H9 (cell line): ENCODE data around the gene KRT8. TPM values are rescaled to one million over a fixed set of nuclear protein-coding genes. Genes with fewer than 3 reads are reported as not detected.

Experiments
- DNase-seq: peaks from one replicate; pipeline ENCODE4 v3.0.0-alpha.2; 2017
- H2AFZ ChIP-seq: one replicate; pipeline ENCODE4 v1.6.1; 2013; ENCODE audit warnings: mild to moderate bottlenecking, low read length, control low read depth, moderate library complexity
- H2AK5ac ChIP-seq: 2 replicates; pipeline ENCODE4 v1.6.1; 2013; ENCODE audit warnings: low read length, control low read depth, mixed read lengths; ENCODE audit not compliant: insufficient read length
- H2BK120ac ChIP-seq: one replicate; pipeline ENCODE4 v1.6.1; 2013; ENCODE audit warnings: low read depth, mild to moderate bottlenecking, low read length, control low read depth, inconsistent platforms; ENCODE audit not compliant: poor library complexity, severe bottlenecking
- H2BK12ac ChIP-seq: 2 replicates; pipeline ENCODE4 v1.6.1; 2013; ENCODE audit warnings: low read length, control low read depth, mixed read lengths, low read depth; ENCODE audit not compliant: insufficient read length
- H2BK15ac ChIP-seq: 2 replicates; pipeline ENCODE4 v1.6.1; 2013; ENCODE audit warnings: low read depth, low read length, control low read depth
- H2BK20ac ChIP-seq: one replicate; pipeline ENCODE4 v1.6.1; 2013; ENCODE audit warnings: low read depth, mild to moderate bottlenecking, low read length, control low read depth, inconsistent platforms; ENCODE audit not compliant: poor library complexity, severe bottlenecking
- H2BK5ac ChIP-seq: 2 replicates; pipeline ENCODE4 v1.6.1; 2013; ENCODE audit warnings: low read length, control low read depth, mixed read lengths; ENCODE audit not compliant: insufficient read length
- H3K14ac ChIP-seq: 2 replicates; pipeline ENCODE4 v1.6.1; 2013; ENCODE audit warnings: low read length, control low read depth; ENCODE audit not compliant: insufficient read depth
- H3K18ac ChIP-seq: 2 replicates; pipeline ENCODE4 v1.6.1; 2013; ENCODE audit warnings: low read depth, mild to moderate bottlenecking, mixed read lengths, low read length, control low read depth; ENCODE audit not compliant: insufficient read length
- H3K23ac ChIP-seq: 2 replicates; pipeline ENCODE4 v1.6.1; 2013; ENCODE audit warnings: low read length, control low read depth, mixed read lengths, low read depth; ENCODE audit not compliant: insufficient read length
- H3K23me2 ChIP-seq: 2 replicates; pipeline ENCODE4 v1.6.1; 2013; ENCODE audit warnings: low read depth, mild to moderate bottlenecking, mixed read lengths, low read length, control low read depth; ENCODE audit not compliant: insufficient read length, poor library complexity, severe bottlenecking
- H3K27ac ChIP-seq: 2 replicates; pipeline ENCODE4 v1.5.1; 2013; ENCODE audit warnings: low read length, control low read depth, mixed read lengths, low read depth; ENCODE audit not compliant: insufficient read length
- H3K27me3 ChIP-seq: 2 replicates; pipeline ENCODE4 v1.6.1; 2013; ENCODE audit warnings: low read length, control low read depth, inconsistent platforms; ENCODE audit not compliant: insufficient read depth
- H3K4ac ChIP-seq: 2 replicates; pipeline ENCODE4 v1.6.1; 2013; ENCODE audit warnings: low read depth, mild to moderate bottlenecking, control low read depth, inconsistent platforms, low read length, moderate library complexity
- H3K4me1 ChIP-seq: 2 replicates; pipeline ENCODE4 v1.6.1; 2013; ENCODE audit warnings: low read length, control low read depth, inconsistent platforms; ENCODE audit not compliant: insufficient read depth
- H3K4me2 ChIP-seq: 2 replicates; pipeline ENCODE4 v1.6.1; 2013; ENCODE audit warnings: low read length, control low read depth, mixed read lengths; ENCODE audit not compliant: insufficient read length, insufficient read depth
- H3K56ac ChIP-seq: 2 replicates; pipeline ENCODE4 v1.6.1; 2013; ENCODE audit warnings: low read depth, mild to moderate bottlenecking, mixed read lengths, low read length, control low read depth; ENCODE audit not compliant: insufficient read length
- H3K79me1 ChIP-seq: 2 replicates; pipeline ENCODE4 v1.6.1; 2013; ENCODE audit warnings: low read depth, mild to moderate bottlenecking, moderate library complexity, low read length, control low read depth, inconsistent platforms; ENCODE audit not compliant: insufficient read depth, poor library complexity, severe bottlenecking
- H3K79me2 ChIP-seq: 2 replicates; pipeline ENCODE4 v1.6.1; 2013; ENCODE audit warnings: low read length, control low read depth, inconsistent platforms; ENCODE audit not compliant: insufficient read depth
- H3K9ac ChIP-seq: 2 replicates; pipeline ENCODE4 v1.6.1; 2013; ENCODE audit warnings: low read length, control low read depth, mixed read lengths; ENCODE audit not compliant: insufficient read length; ENCODE audit errors: extremely low read depth
- H3K9me3 ChIP-seq: one replicate; pipeline ENCODE4 v1.6.1; 2013; ENCODE audit warnings: low read depth, low read length, inconsistent platforms; ENCODE audit not compliant: control insufficient read depth
- H3T11ph ChIP-seq: one replicate; pipeline ENCODE4 v1.6.1; 2013; ENCODE audit warnings: mild to moderate bottlenecking, low read length, control low read depth, inconsistent platforms
- H4K20me1 ChIP-seq: one replicate; pipeline ENCODE4 v1.6.1; 2013; ENCODE audit not compliant: control insufficient read depth, insufficient read length, insufficient read depth
- H4K5ac ChIP-seq: 2 replicates; pipeline ENCODE4 v1.6.1; 2013; ENCODE audit warnings: low read depth, mild to moderate bottlenecking, mixed read lengths, low read length, control low read depth; ENCODE audit not compliant: insufficient read length
- H4K8ac ChIP-seq: replicated peaks from 2 replicates; pipeline ENCODE4 v1.6.1; 2013; ENCODE audit warnings: low read length, control low read depth, mixed read lengths, low read depth; ENCODE audit not compliant: insufficient read length
- H4K91ac ChIP-seq: 2 replicates; pipeline ENCODE4 v1.6.1; 2013; ENCODE audit warnings: low read depth, mild to moderate bottlenecking, moderate library complexity, mixed read lengths, low read length, control low read depth; ENCODE audit not compliant: insufficient read length
- H3K27ac Mint-ChIP-seq, 3 experiments: 2 replicates in 2 of 3; 3 replicates in 1 of 3; pipeline ENCODE4 v1.8.0; 2020 to 2021; ENCODE audit warnings: mixed read lengths in 3 of 3, mild to moderate bottlenecking in 1 of 3, moderate library complexity in 1 of 3
- H3K27me3 Mint-ChIP-seq: 2 replicates; pipeline ENCODE4 v1.8.0; 2021; ENCODE audit warnings: low read depth, mild to moderate bottlenecking, moderate library complexity, mixed read lengths
- H3K36me3 Mint-ChIP-seq, 3 experiments: 2 replicates in 2 of 3; 3 replicates in 1 of 3; pipeline ENCODE4 v1.8.0; 2020 to 2021; ENCODE audit warnings: low read depth in 3 of 3, mixed read lengths in 3 of 3; ENCODE audit not compliant: insufficient read depth in 1 of 3
- H3K4me1 Mint-ChIP-seq, 2 experiments: 2 replicates each; pipeline ENCODE4 v1.8.0; 2020; ENCODE audit warnings: mixed read lengths in 2 of 2
- H3K4me3 Mint-ChIP-seq, 2 experiments: 2 replicates in 1 of 2; 3 replicates in 1 of 2; pipeline ENCODE4 v1.8.0; 2020 to 2021; ENCODE audit warnings: mild to moderate bottlenecking in 2 of 2, mixed read lengths in 2 of 2, moderate library complexity in 1 of 2
- H3K9me3 Mint-ChIP-seq, 2 experiments: 2 replicates in 1 of 2; 3 replicates in 1 of 2; pipeline ENCODE4 v1.8.0; 2020; ENCODE audit warnings: mild to moderate bottlenecking in 2 of 2, mixed read lengths in 2 of 2, moderate library complexity in 1 of 2
- WGBS: extraction: QIAGEN DNeasy Blood & Tissue Kit; methylation state at CpG from one replicate; pipeline ENCODE4 v1.1.7; 2013; ENCODE audit warnings: missing lambda C conversion rate, low lambda C conversion rate, mixed read lengths; ENCODE audit not compliant: insufficient read length; ENCODE audit errors: extremely low coverage; 5-methylcytosine and 5-hydroxymethylcytosine counted together
- total RNA-seq: library from RNA; stranded (reverse); gene quantifications from 2 replicates; pipeline ENCODE4 v1.2.1, GENCODE V29; 2021
- TF ChIP-seq, protein P1 (sequence below): fragments of 200-600 bp; sonication (generic); conservative IDR thresholded peaks from 3 replicates; pipeline ENCODE4 v1.8.0; 2021; ENCODE audit warnings: antibody characterized with exemption, mild to moderate bottlenecking

The KRT8 gene
- total RNA-seq, 1 experiment from 2014 or later: 244 TPM

DNA sequence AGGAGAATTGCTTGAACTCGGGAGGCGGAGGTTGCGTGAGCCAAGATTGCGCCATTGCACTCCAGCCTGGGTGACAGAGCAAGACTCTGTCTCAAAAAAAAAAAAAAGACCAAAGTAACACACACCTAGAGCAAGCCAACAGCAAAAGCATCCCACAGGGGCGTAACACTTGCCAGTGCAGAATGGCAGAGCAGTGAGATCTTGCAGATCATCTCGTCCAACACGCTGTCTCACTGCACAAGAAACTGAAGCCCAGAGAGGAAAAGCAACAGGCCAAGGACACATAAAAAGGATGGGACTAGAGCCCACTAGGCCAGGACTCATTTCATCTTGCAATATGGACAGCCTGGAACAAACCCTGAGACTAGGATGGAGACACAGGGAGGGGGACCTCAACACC, 43.4 kb downstream of the KRT8 start:
- no peaks in the 10 kb centered on the region for H3K4me1 ChIP-seq
- H4K91ac ChIP-seq: no peak overlapping the region
- Mint-ChIP-seq H3K4me1 (peaks cover 2 to 3% of the 10 kb centered on the region in 2 experiments), H3K27me3 (no peaks in the 10 kb centered on the region; the same call in 1 of the 2 replicates), H3K4me3 (no peak overlapping the region; a peak in 1 of 5 replicates), H3K36me3 (no peaks in the 10 kb centered on the region), H3K9me3 (no peaks in the 10 kb centered on the region), H3K27ac (no peak overlapping the region)
- no peak overlapping the region for H2BK12ac ChIP-seq
- no peak overlapping the region for H3T11ph ChIP-seq
- no peak overlapping the region for H4K5ac ChIP-seq
- H3K18ac ChIP-seq: no peak overlapping the region
- no peak overlapping the region for H3K14ac ChIP-seq
- no peak overlapping the region for H3K23ac ChIP-seq
- no peak overlapping the region for H2AFZ ChIP-seq
- H3K23me2 ChIP-seq: no peaks in the 10 kb centered on the region
- TF ChIP-seq, protein P1, sequence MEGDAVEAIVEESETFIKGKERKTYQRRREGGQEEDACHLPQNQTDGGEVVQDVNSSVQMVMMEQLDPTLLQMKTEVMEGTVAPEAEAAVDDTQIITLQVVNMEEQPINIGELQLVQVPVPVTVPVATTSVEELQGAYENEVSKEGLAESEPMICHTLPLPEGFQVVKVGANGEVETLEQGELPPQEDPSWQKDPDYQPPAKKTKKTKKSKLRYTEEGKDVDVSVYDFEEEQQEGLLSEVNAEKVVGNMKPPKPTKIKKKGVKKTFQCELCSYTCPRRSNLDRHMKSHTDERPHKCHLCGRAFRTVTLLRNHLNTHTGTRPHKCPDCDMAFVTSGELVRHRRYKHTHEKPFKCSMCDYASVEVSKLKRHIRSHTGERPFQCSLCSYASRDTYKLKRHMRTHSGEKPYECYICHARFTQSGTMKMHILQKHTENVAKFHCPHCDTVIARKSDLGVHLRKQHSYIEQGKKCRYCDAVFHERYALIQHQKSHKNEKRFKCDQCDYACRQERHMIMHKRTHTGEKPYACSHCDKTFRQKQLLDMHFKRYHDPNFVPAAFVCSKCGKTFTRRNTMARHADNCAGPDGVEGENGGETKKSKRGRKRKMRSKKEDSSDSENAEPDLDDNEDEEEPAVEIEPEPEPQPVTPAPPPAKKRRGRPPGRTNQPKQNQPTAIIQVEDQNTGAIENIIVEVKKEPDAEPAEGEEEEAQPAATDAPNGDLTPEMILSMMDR: no peak
- H3K56ac ChIP-seq: no peak overlapping the region
- no peak overlapping the region for H2BK15ac ChIP-seq
- H3K27me3 ChIP-seq: no peaks in the 10 kb centered on the region
- H2AK5ac ChIP-seq: no peak overlapping the region
- no peaks in the 10 kb centered on the region for H3K79me2 ChIP-seq
- no peak overlapping the region for H3K4me2 ChIP-seq
- WGBS: no CpG with 5 or more reads among the region's 7 CpGs
- no peak overlapping the region for H2BK120ac ChIP-seq
- H2BK20ac ChIP-seq: no peak overlapping the region
- DNase-seq: no peak
- no peak overlapping the region for H2BK5ac ChIP-seq
- H3K27ac ChIP-seq: no peak overlapping the region
- no peaks in the 10 kb centered on the region for H4K20me1 ChIP-seq
- no peaks in the 10 kb centered on the region for H3K79me1 ChIP-seq
- no peaks in the 10 kb centered on the region for H3K9me3 ChIP-seq
- no peak overlapping the region for H3K4ac ChIP-seq
- no peak overlapping the region for H4K8ac ChIP-seq
- no peak overlapping the region for H3K9ac ChIP-seq
